H9 (cell line): ENCODE data around the gene ARHGAP8. TPM values are rescaled to one million over a fixed set of nuclear protein-coding genes. Genes with fewer than 3 reads are reported as not detected.

ENCODE experiments used
- DNase-seq: peaks from one replicate; pipeline ENCODE4 v3.0.0-alpha.2; 2017
- H2AFZ ChIP-seq: one replicate; pipeline ENCODE4 v1.6.1; 2013; ENCODE audit warnings: mild to moderate bottlenecking, low read length, control low read depth, moderate library complexity
- H2AK5ac ChIP-seq: 2 replicates; pipeline ENCODE4 v1.6.1; 2013; ENCODE audit warnings: low read length, control low read depth, mixed read lengths; ENCODE audit not compliant: insufficient read length
- H2BK120ac ChIP-seq: one replicate; pipeline ENCODE4 v1.6.1; 2013; ENCODE audit warnings: low read depth, mild to moderate bottlenecking, low read length, control low read depth, inconsistent platforms; ENCODE audit not compliant: poor library complexity, severe bottlenecking
- H2BK12ac ChIP-seq: 2 replicates; pipeline ENCODE4 v1.6.1; 2013; ENCODE audit warnings: low read length, control low read depth, mixed read lengths, low read depth; ENCODE audit not compliant: insufficient read length
- H2BK15ac ChIP-seq: 2 replicates; pipeline ENCODE4 v1.6.1; 2013; ENCODE audit warnings: low read depth, low read length, control low read depth
- H2BK20ac ChIP-seq: one replicate; pipeline ENCODE4 v1.6.1; 2013; ENCODE audit warnings: low read depth, mild to moderate bottlenecking, low read length, control low read depth, inconsistent platforms; ENCODE audit not compliant: poor library complexity, severe bottlenecking
- H2BK5ac ChIP-seq: 2 replicates; pipeline ENCODE4 v1.6.1; 2013; ENCODE audit warnings: low read length, control low read depth, mixed read lengths; ENCODE audit not compliant: insufficient read length
- H3K14ac ChIP-seq: 2 replicates; pipeline ENCODE4 v1.6.1; 2013; ENCODE audit warnings: low read length, control low read depth; ENCODE audit not compliant: insufficient read depth
- H3K18ac ChIP-seq: 2 replicates; pipeline ENCODE4 v1.6.1; 2013; ENCODE audit warnings: low read depth, mild to moderate bottlenecking, mixed read lengths, low read length, control low read depth; ENCODE audit not compliant: insufficient read length
- H3K23ac ChIP-seq: 2 replicates; pipeline ENCODE4 v1.6.1; 2013; ENCODE audit warnings: low read length, control low read depth, mixed read lengths, low read depth; ENCODE audit not compliant: insufficient read length
- H3K23me2 ChIP-seq: 2 replicates; pipeline ENCODE4 v1.6.1; 2013; ENCODE audit warnings: low read depth, mild to moderate bottlenecking, mixed read lengths, low read length, control low read depth; ENCODE audit not compliant: insufficient read length, poor library complexity, severe bottlenecking
- H3K27ac ChIP-seq: 2 replicates; pipeline ENCODE4 v1.5.1; 2013; ENCODE audit warnings: low read length, control low read depth, mixed read lengths, low read depth; ENCODE audit not compliant: insufficient read length
- H3K27me3 ChIP-seq: 2 replicates; pipeline ENCODE4 v1.6.1; 2013; ENCODE audit warnings: low read length, control low read depth, inconsistent platforms; ENCODE audit not compliant: insufficient read depth
- H3K4ac ChIP-seq: 2 replicates; pipeline ENCODE4 v1.6.1; 2013; ENCODE audit warnings: low read depth, mild to moderate bottlenecking, control low read depth, inconsistent platforms, low read length, moderate library complexity
- H3K4me1 ChIP-seq: 2 replicates; pipeline ENCODE4 v1.6.1; 2013; ENCODE audit warnings: low read length, control low read depth, inconsistent platforms; ENCODE audit not compliant: insufficient read depth
- H3K4me2 ChIP-seq: 2 replicates; pipeline ENCODE4 v1.6.1; 2013; ENCODE audit warnings: low read length, control low read depth, mixed read lengths; ENCODE audit not compliant: insufficient read length, insufficient read depth
- H3K56ac ChIP-seq: 2 replicates; pipeline ENCODE4 v1.6.1; 2013; ENCODE audit warnings: low read depth, mild to moderate bottlenecking, mixed read lengths, low read length, control low read depth; ENCODE audit not compliant: insufficient read length
- H3K79me1 ChIP-seq: 2 replicates; pipeline ENCODE4 v1.6.1; 2013; ENCODE audit warnings: low read depth, mild to moderate bottlenecking, moderate library complexity, low read length, control low read depth, inconsistent platforms; ENCODE audit not compliant: insufficient read depth, poor library complexity, severe bottlenecking
- H3K79me2 ChIP-seq: 2 replicates; pipeline ENCODE4 v1.6.1; 2013; ENCODE audit warnings: low read length, control low read depth, inconsistent platforms; ENCODE audit not compliant: insufficient read depth
- H3K9ac ChIP-seq: 2 replicates; pipeline ENCODE4 v1.6.1; 2013; ENCODE audit warnings: low read length, control low read depth, mixed read lengths; ENCODE audit not compliant: insufficient read length; ENCODE audit errors: extremely low read depth
- H3K9me3 ChIP-seq: one replicate; pipeline ENCODE4 v1.6.1; 2013; ENCODE audit warnings: low read depth, low read length, inconsistent platforms; ENCODE audit not compliant: control insufficient read depth
- H3T11ph ChIP-seq: one replicate; pipeline ENCODE4 v1.6.1; 2013; ENCODE audit warnings: mild to moderate bottlenecking, low read length, control low read depth, inconsistent platforms
- H4K20me1 ChIP-seq: one replicate; pipeline ENCODE4 v1.6.1; 2013; ENCODE audit not compliant: control insufficient read depth, insufficient read length, insufficient read depth
- H4K5ac ChIP-seq: 2 replicates; pipeline ENCODE4 v1.6.1; 2013; ENCODE audit warnings: low read depth, mild to moderate bottlenecking, mixed read lengths, low read length, control low read depth; ENCODE audit not compliant: insufficient read length
- H4K8ac ChIP-seq: replicated peaks from 2 replicates; pipeline ENCODE4 v1.6.1; 2013; ENCODE audit warnings: low read length, control low read depth, mixed read lengths, low read depth; ENCODE audit not compliant: insufficient read length
- H4K91ac ChIP-seq: 2 replicates; pipeline ENCODE4 v1.6.1; 2013; ENCODE audit warnings: low read depth, mild to moderate bottlenecking, moderate library complexity, mixed read lengths, low read length, control low read depth; ENCODE audit not compliant: insufficient read length
- H3K27ac Mint-ChIP-seq, 3 experiments: 2 replicates in 2 of 3; 3 replicates in 1 of 3; pipeline ENCODE4 v1.8.0; 2020 to 2021; ENCODE audit warnings: mixed read lengths in 3 of 3, mild to moderate bottlenecking in 1 of 3, moderate library complexity in 1 of 3
- H3K27me3 Mint-ChIP-seq: 2 replicates; pipeline ENCODE4 v1.8.0; 2021; ENCODE audit warnings: low read depth, mild to moderate bottlenecking, moderate library complexity, mixed read lengths
- H3K36me3 Mint-ChIP-seq, 3 experiments: 2 replicates in 2 of 3; 3 replicates in 1 of 3; pipeline ENCODE4 v1.8.0; 2020 to 2021; ENCODE audit warnings: low read depth in 3 of 3, mixed read lengths in 3 of 3; ENCODE audit not compliant: insufficient read depth in 1 of 3
- H3K4me1 Mint-ChIP-seq, 2 experiments: 2 replicates each; pipeline ENCODE4 v1.8.0; 2020; ENCODE audit warnings: mixed read lengths in 2 of 2
- H3K4me3 Mint-ChIP-seq, 2 experiments: 2 replicates in 1 of 2; 3 replicates in 1 of 2; pipeline ENCODE4 v1.8.0; 2020 to 2021; ENCODE audit warnings: mild to moderate bottlenecking in 2 of 2, mixed read lengths in 2 of 2, moderate library complexity in 1 of 2
- H3K9me3 Mint-ChIP-seq, 2 experiments: 2 replicates in 1 of 2; 3 replicates in 1 of 2; pipeline ENCODE4 v1.8.0; 2020; ENCODE audit warnings: mild to moderate bottlenecking in 2 of 2, mixed read lengths in 2 of 2, moderate library complexity in 1 of 2
- WGBS: extraction: QIAGEN DNeasy Blood & Tissue Kit; methylation state at CpG from one replicate; pipeline ENCODE4 v1.1.7; 2013; ENCODE audit warnings: missing lambda C conversion rate, low lambda C conversion rate, mixed read lengths; ENCODE audit not compliant: insufficient read length; ENCODE audit errors: extremely low coverage; 5-methylcytosine and 5-hydroxymethylcytosine counted together
- total RNA-seq: library from RNA; stranded (reverse); gene quantifications from 2 replicates; pipeline ENCODE4 v1.2.1, GENCODE V29; 2021
- TF ChIP-seq, protein P1 (sequence below): fragments of 200-600 bp; sonication (generic); conservative IDR thresholded peaks from 3 replicates; pipeline ENCODE4 v1.8.0; 2021; ENCODE audit warnings: antibody characterized with exemption, mild to moderate bottlenecking

The ARHGAP8 gene
- total RNA-seq, 1 experiment from 2014 or later = 35.4 TPM

DNA sequence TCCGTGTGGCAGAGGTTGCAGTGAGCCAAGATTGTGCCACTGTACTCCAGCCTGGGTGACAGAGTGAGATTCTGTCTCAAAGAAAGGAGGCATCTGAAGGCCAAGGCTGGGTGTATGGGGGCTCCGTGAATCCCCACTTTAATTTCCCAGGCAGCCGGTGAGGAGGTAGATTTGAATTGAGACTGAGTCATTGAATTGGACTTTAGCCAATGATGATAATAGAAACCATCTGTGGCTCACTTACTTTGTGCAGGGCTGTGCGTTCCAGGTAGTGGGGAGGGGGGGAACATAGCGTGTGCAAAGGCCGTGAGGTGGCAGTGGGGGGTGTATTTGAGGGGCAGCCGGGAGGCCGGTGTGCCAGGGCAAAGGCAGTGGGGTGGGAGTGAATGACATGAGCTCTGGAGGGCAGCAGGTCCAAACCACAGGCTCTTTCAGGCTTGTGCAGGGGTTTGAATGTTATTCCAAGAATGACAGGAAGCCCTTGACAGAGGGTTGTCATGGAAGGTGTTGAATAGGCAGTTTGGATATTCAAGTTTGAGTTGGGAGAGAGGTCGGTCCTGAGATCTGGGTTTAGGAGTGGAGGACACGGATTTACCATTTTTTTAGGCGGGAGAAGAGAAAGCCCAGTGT, 6.1 kb downstream of the ARHGAP8 start:
- no peak overlapping the region for H2BK12ac ChIP-seq
- H2BK15ac ChIP-seq = no peak overlapping the region
- H3K4me1 ChIP-seq = peaks cover 12% of the 10 kb centered on the region; the same call in 1 of the 2 replicates
- no peak overlapping the region for H2BK120ac ChIP-seq
- no peaks in the 10 kb centered on the region for H3K27me3 ChIP-seq
- TF ChIP-seq, protein P1, sequence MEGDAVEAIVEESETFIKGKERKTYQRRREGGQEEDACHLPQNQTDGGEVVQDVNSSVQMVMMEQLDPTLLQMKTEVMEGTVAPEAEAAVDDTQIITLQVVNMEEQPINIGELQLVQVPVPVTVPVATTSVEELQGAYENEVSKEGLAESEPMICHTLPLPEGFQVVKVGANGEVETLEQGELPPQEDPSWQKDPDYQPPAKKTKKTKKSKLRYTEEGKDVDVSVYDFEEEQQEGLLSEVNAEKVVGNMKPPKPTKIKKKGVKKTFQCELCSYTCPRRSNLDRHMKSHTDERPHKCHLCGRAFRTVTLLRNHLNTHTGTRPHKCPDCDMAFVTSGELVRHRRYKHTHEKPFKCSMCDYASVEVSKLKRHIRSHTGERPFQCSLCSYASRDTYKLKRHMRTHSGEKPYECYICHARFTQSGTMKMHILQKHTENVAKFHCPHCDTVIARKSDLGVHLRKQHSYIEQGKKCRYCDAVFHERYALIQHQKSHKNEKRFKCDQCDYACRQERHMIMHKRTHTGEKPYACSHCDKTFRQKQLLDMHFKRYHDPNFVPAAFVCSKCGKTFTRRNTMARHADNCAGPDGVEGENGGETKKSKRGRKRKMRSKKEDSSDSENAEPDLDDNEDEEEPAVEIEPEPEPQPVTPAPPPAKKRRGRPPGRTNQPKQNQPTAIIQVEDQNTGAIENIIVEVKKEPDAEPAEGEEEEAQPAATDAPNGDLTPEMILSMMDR = no peak
- peaks cover 29 to 49% of the 10 kb centered on the region in 2 experiments for H3K4me1 Mint-ChIP-seq
- H3K4me3 Mint-ChIP-seq = no peak overlapping the region
- H3K4ac ChIP-seq = no peak overlapping the region
- H3K27me3 Mint-ChIP-seq = peaks cover 5% of the 10 kb centered on the region
- no peak overlapping the region for H3K27ac ChIP-seq
- H2AK5ac ChIP-seq = no peak overlapping the region
- peak overlapping the region in 1 of 3 experiments; percentile 46; a peak in 2 of 7 replicates for H3K27ac Mint-ChIP-seq
- H4K8ac ChIP-seq = no peak overlapping the region
- peaks cover 4% of the 10 kb centered on the region for H3K23me2 ChIP-seq
- H3K4me2 ChIP-seq = no peak overlapping the region
- no peak overlapping the region for H4K91ac ChIP-seq
- no peaks in the 10 kb centered on the region for H4K20me1 ChIP-seq
- H3K23ac ChIP-seq = no peak overlapping the region
- no peaks in the 10 kb centered on the region for H3K9me3 ChIP-seq
- peaks cover 25 to 41% (median 26%) of the 10 kb centered on the region in 3 experiments for H3K36me3 Mint-ChIP-seq
- WGBS = no CpG with 5 or more reads among the region's 11 CpGs
- H4K5ac ChIP-seq = no peak overlapping the region
- peaks cover 6% of the 10 kb centered on the region; the same call in 1 of the 2 replicates for H3K79me2 ChIP-seq
- no peak overlapping the region for H3K14ac ChIP-seq
- H2BK5ac ChIP-seq = no peak overlapping the region
- H3K18ac ChIP-seq = no peak overlapping the region
- H2AFZ ChIP-seq = no peak overlapping the region
- H3T11ph ChIP-seq = no peak overlapping the region
- H3K56ac ChIP-seq = no peak overlapping the region
- no peak overlapping the region for H3K9ac ChIP-seq
- no peak for DNase-seq
- H3K79me1 ChIP-seq = peaks cover 3% of the 10 kb centered on the region
- no peak overlapping the region for H2BK20ac ChIP-seq
- H3K9me3 Mint-ChIP-seq = peaks cover 7 to 18% of the 10 kb centered on the region in 2 experiments; a peak in 4 of 5 replicates
